H1 (cell line): ENCODE data around the gene PRDM15. TPM values are rescaled to one million over a fixed set of nuclear protein-coding genes. Genes with fewer than 3 reads are reported as not detected.
A peak's percentile ranks its signal among the peaks of the same experiment; 100 is the strongest.

Experiments
- CTCF ChIA-PET: fragments of 300-600 bp; sonication (Branson Sonifier 250); formaldehyde crosslinking; loops from one replicate; lab custom pipeline; 2021; ENCODE audit not compliant: partially characterized antibody; lab: Charles Lee
- POLR2A ChIA-PET: fragments of 300-600 bp; sonication (Branson Sonifier 250); formaldehyde crosslinking; loops from one replicate; lab custom pipeline; 2021; ENCODE audit warnings: inconsistent platforms; ENCODE audit not compliant: partially characterized antibody; lab: Charles Lee
- DNase-seq, 2 experiments: peaks; one replicate each; pipeline versions ENCODE4 v3.0.0 to v3.0.0-alpha.2; 2010 to 2022; ENCODE audit warnings: low spot score in 2 of 2, low read depth in 1 of 2, mixed read lengths in 1 of 2
- FAIRE-seq: peaks from 2 replicates; lab custom pipeline; 2011; peaks lifted over from hg19 to GRCh38; lab: Jason Lieb, UNC
- H2AFZ ChIP-seq: 2 replicates; pipeline ENCODE4 v1.8.1; 2012; ENCODE audit warnings: low read length, inconsistent platforms
- H2AK5ac ChIP-seq: 2 replicates; pipeline ENCODE4 v1.6.1; 2013; ENCODE audit warnings: low read depth, low read length
- H2BK120ac ChIP-seq: replicated peaks from 2 replicates; pipeline ENCODE3; 2013; ENCODE audit warnings: low read depth, low read length, inconsistent platforms
- H2BK12ac ChIP-seq: 2 replicates; pipeline ENCODE4 v1.6.1; 2013; ENCODE audit warnings: low read depth, low read length
- H2BK15ac ChIP-seq: 2 replicates; pipeline ENCODE4 v1.6.1; 2013; ENCODE audit warnings: low read length
- H2BK20ac ChIP-seq: 2 replicates; pipeline ENCODE4 v1.6.1; 2013; ENCODE audit warnings: low read length
- H2BK5ac ChIP-seq: 2 replicates; pipeline ENCODE4 v1.6.1; 2013; ENCODE audit warnings: low read depth, low read length
- H3K14ac ChIP-seq: 2 replicates; pipeline ENCODE4 v1.6.1; 2013; ENCODE audit warnings: inconsistent platforms; ENCODE audit not compliant: insufficient read length
- H3K18ac ChIP-seq: 2 replicates; pipeline ENCODE4 v1.6.1; 2013; ENCODE audit warnings: low read length; ENCODE audit errors: extremely low read depth
- H3K23ac ChIP-seq: 2 replicates; pipeline ENCODE4 v1.6.1; 2013; ENCODE audit warnings: inconsistent platforms; ENCODE audit not compliant: insufficient read length
- H3K23me2 ChIP-seq: 2 replicates; pipeline ENCODE4 v1.6.1; 2013; ENCODE audit warnings: low read depth, low read length
- H3K27ac ChIP-seq: 2 replicates; pipeline ENCODE4 v1.6.1; 2011; ENCODE audit warnings: low read depth, low read length, inconsistent platforms
- H3K27me3 ChIP-seq, 4 experiments: replicated peaks in 1 of 4; 1 replicate in 1 of 4; 2 replicates in 3 of 4; pipeline versions ENCODE4 v1.6.1 to v1.8.1; 2011 to 2013; ENCODE audit warnings: low read length in 3 of 4, mild to moderate bottlenecking in 3 of 4, inconsistent platforms in 2 of 4, mixed read lengths in 2 of 4, moderate library complexity in 1 of 4; ENCODE audit not compliant: control insufficient read depth in 3 of 4, insufficient read depth in 3 of 4; ENCODE audit errors: extremely low read depth in 1 of 4
- H3K36me3 ChIP-seq, 4 experiments: 2 replicates each; pipeline versions ENCODE4 v1.6.1 to v1.8.1; 2011 to 2013; ENCODE audit warnings: mild to moderate bottlenecking in 4 of 4, low read length in 3 of 4, moderate library complexity in 2 of 4, control low read depth in 1 of 4, inconsistent platforms in 1 of 4; ENCODE audit not compliant: insufficient read depth in 4 of 4, control insufficient read depth in 2 of 4
- H3K4ac ChIP-seq: replicated peaks from 2 replicates; pipeline ENCODE3; 2013; ENCODE audit warnings: low read length, low read depth, mixed read lengths, inconsistent platforms; ENCODE audit not compliant: insufficient read length
- H3K4me1 ChIP-seq, 4 experiments: replicated peaks in 1 of 4; 1 replicate in 1 of 4; 2 replicates in 3 of 4; pipeline versions ENCODE4 v1.6.1 to v1.8.1; 2011 to 2013; ENCODE audit warnings: low read length in 3 of 4, inconsistent platforms in 2 of 4, mixed read lengths in 1 of 4; ENCODE audit not compliant: insufficient read depth in 4 of 4, control insufficient read depth in 3 of 4
- H3K4me2 ChIP-seq, 2 experiments: 2 replicates each; pipeline versions ENCODE4 v1.6.1 to v1.8.1; 2011 to 2013; ENCODE audit warnings: low read depth in 2 of 2, low read length in 2 of 2, control low read depth in 1 of 2, inconsistent platforms in 1 of 2, mild to moderate bottlenecking in 1 of 2; ENCODE audit not compliant: insufficient read depth in 1 of 2
- H3K4me3 ChIP-seq, 4 experiments: fragments of 200-600, 300-600 bp in 1 of 4; sonication (generic), shearing (Covaris generic), sonication (Bioruptor Twin) in 1 of 4; 2 replicates each; pipeline versions ENCODE4 v1.5.1 to v1.8.1; 2011 to 2016; ENCODE audit warnings: low read length in 4 of 4, low read depth in 3 of 4, control low read depth in 2 of 4, inconsistent platforms in 2 of 4, mild to moderate bottlenecking in 2 of 4, mixed read lengths in 1 of 4, moderate library complexity in 1 of 4; ENCODE audit not compliant: insufficient read depth in 2 of 4; ENCODE audit errors: extremely low read depth in 1 of 4
- H3K56ac ChIP-seq: replicated peaks from 2 replicates; pipeline ENCODE3; 2013; ENCODE audit warnings: low read depth, mild to moderate bottlenecking, mixed read lengths, low read length, inconsistent platforms; ENCODE audit not compliant: insufficient read length
- H3K79me1 ChIP-seq: 2 replicates; pipeline ENCODE4 v1.6.1; 2013; ENCODE audit warnings: low read depth, low read length, control low read depth
- H3K79me2 ChIP-seq, 2 experiments: 2 replicates each; pipeline versions ENCODE4 v1.6.1 to v1.8.1; 2012 to 2013; ENCODE audit warnings: low read length in 2 of 2, mild to moderate bottlenecking in 2 of 2, inconsistent platforms in 1 of 2; ENCODE audit not compliant: insufficient read depth in 2 of 2, control insufficient read depth in 1 of 2
- H3K9ac ChIP-seq, 4 experiments: replicated peaks in 1 of 4; 1 replicate in 1 of 4; 2 replicates in 3 of 4; pipeline versions ENCODE4 v1.6.1 to v1.8.1; 2011 to 2013; ENCODE audit warnings: low read depth in 3 of 4, low read length in 3 of 4, control low read depth in 2 of 4, mild to moderate bottlenecking in 2 of 4, moderate library complexity in 2 of 4, inconsistent platforms in 1 of 4; ENCODE audit errors: extremely low read depth in 1 of 4
- H3K9me3 ChIP-seq, 2 experiments: 2 replicates each; pipeline versions ENCODE4 v1.6.1 to v1.8.1; 2012 to 2013; ENCODE audit warnings: mild to moderate bottlenecking in 2 of 2, moderate library complexity in 2 of 2, control low read depth in 1 of 2, inconsistent platforms in 1 of 2, low read depth in 1 of 2, low read length in 1 of 2, mixed read lengths in 1 of 2; ENCODE audit not compliant: insufficient read depth in 2 of 2
- H4K20me1 ChIP-seq, 2 experiments: replicated peaks in 1 of 2; 2 replicates each; pipeline versions ENCODE3 to v1.8.1; 2011 to 2013; ENCODE audit warnings: inconsistent platforms in 2 of 2, low read length in 2 of 2, mild to moderate bottlenecking in 1 of 2; ENCODE audit not compliant: insufficient read depth in 2 of 2, control insufficient read depth in 1 of 2
- H4K5ac ChIP-seq: 2 replicates; pipeline ENCODE4 v1.6.1; 2013; ENCODE audit warnings: low read length, low read depth, mixed read lengths, inconsistent platforms; ENCODE audit not compliant: insufficient read length
- H4K8ac ChIP-seq: 2 replicates; pipeline ENCODE4 v1.8.0; 2013; ENCODE audit warnings: mild to moderate bottlenecking, moderate library complexity, low read length, inconsistent platforms; ENCODE audit not compliant: insufficient read depth; ENCODE audit errors: extremely low read depth
- H4K91ac ChIP-seq: replicated peaks from 2 replicates; pipeline ENCODE3; 2013; ENCODE audit warnings: low read length, mixed read lengths, inconsistent platforms; ENCODE audit not compliant: insufficient read length
- KDM4A ChIP-seq: IDR thresholded peaks from one replicate; pipeline ENCODE4 v1.7.1; 2012; ENCODE audit warnings: low read depth, mild to moderate bottlenecking, moderate library complexity, low read length, inconsistent platforms; ENCODE audit not compliant: severe bottlenecking
- SAP30 ChIP-seq: fragments of 300-600 bp; sonication (generic); IDR thresholded peaks from 2 replicates; pipeline ENCODE4 v1.7.1; 2012; ENCODE audit warnings: low read length, moderate library complexity, mild to moderate bottlenecking, inconsistent platforms; ENCODE audit not compliant: insufficient read depth, insufficient replicate concordance
- WGBS, 2 experiments: shearing (Covaris generic) in 1 of 2; methylation state at CpG; one replicate each; pipeline versions ENCODE4 v1.1.6 to v1.1.7; 2013 to 2015; ENCODE audit warnings: low lambda C conversion rate in 2 of 2, mixed read lengths in 2 of 2, inconsistent platforms in 1 of 2, low coverage in 1 of 2, missing lambda C conversion rate in 1 of 2; ENCODE audit not compliant: insufficient replicate concordance in 2 of 2, insufficient coverage in 1 of 2, insufficient read length in 1 of 2; ENCODE audit errors: extremely low coverage in 1 of 2, missing lambda C conversion rate in 1 of 2; 5-methylcytosine and 5-hydroxymethylcytosine counted together
- polyA plus RNA-seq, 7 experiments: library from polyadenylated mRNA; depleted of rRNA in 3 of 7; stranded (reverse) in 5 of 7; unstranded in 2 of 7; fragments of >200 nt in 5 of 7; fragments of 200-250 nt in 2 of 7; gene quantifications; 1 replicate in 5 of 7; 2 replicates in 1 of 7; 4 replicates in 1 of 7; pipeline versions ENCODE4 v1.2.1 to v1.2.3, GENCODE V29; 2011 to 2013; ENCODE audit warnings: missing spikeins in 2 of 7, mixed read lengths in 2 of 7
- total RNA-seq: library from RNA; stranded (reverse); fragmentation: NEBNext Ultra II Directional; extraction: Animal tissue kit (Norgen Biotek cat#: 25700); gene quantifications from 2 replicates; pipeline ENCODE4 v1.2.1, GENCODE V29; 2021

PRDM15 gene
- total and polyA plus RNA-seq, 2 of the 8 experiments (the other 6 are each of a cell fraction or from before 2014, with no cell fraction given) = 9.7 to 10.5 TPM

- Histone ChIP-seq H4K8ac (peak overlapping the region; percentile 73; the same call in 1 of the 2 replicates), H3K23ac (no peak overlapping the region), H3K4me3 (no peak overlapping the region), H3K23me2 (no peaks in the 10 kb centered on the region), H3K56ac (no peak overlapping the region), H3K18ac (peak overlapping the region; percentile 44; the same call in 1 of the 2 replicates), H3K79me2 (peaks cover 0 to 19% of the 10 kb centered on the region in 2 experiments; a peak in 2 of 4 replicates), H3K9me3 (no peaks in the 10 kb centered on the region), H3K9ac (no peak overlapping the region), H2AFZ (no peak overlapping the region), H4K5ac (no peak overlapping the region), H3K4ac (no peak overlapping the region), H2BK120ac (no peak overlapping the region), H4K91ac (peak overlapping the region; percentile 15), H3K36me3 (no peaks in the 10 kb centered on the region), H2AK5ac (peak overlapping the region; percentile 29; the same call in 1 of the 2 replicates), H3K4me1 (peaks cover 0 to 3% (median 0%) of the 10 kb centered on the region in 4 experiments; a peak in 2 of 7 replicates), H2BK12ac (peak overlapping the region; percentile 23; the same call in 1 of the 2 replicates), H4K20me1 (no peaks in the 10 kb centered on the region), H2BK5ac (0 out of 2 replicates have a peak overlapping the region, but pooled peaks have one; percentile 49), H2BK15ac (peak overlapping the region; percentile 99), H2BK20ac (peak overlapping the region; percentile 5; the same call in 1 of the 2 replicates), H3K14ac (no peak overlapping the region), H3K27ac (no peak overlapping the region), H3K4me2 (peak overlapping the region in 1 of 2 experiments; percentile 13; a peak in 1 of 4 replicates), H3K27me3 (no peaks in the 10 kb centered on the region), H3K79me1 (peaks cover 2% of the 10 kb centered on the region; the same call in 1 of the 2 replicates)
- FAIRE-seq (no peak), DNase-seq (no peak)
- CTCF ChIA-PET = interaction anchor here (0.7 to 2.2 kb wide), 6 partner anchors 10 to 253 kb away, joined by 3 to 10 read pairs (median 4); no protein-coding TSS in a partner anchor
- no peak for TF ChIP-seq KDM4A
- no peak for TF ChIP-seq SAP30
- WGBS, 2 experiments = 87% methylated on average over 13 of the region's 15 CpGs; no CpG with 5 or more reads in 1 of the 2 experiments
- POLR2A ChIA-PET = interaction anchor here (0.6 to 1.9 kb wide), 3 partner anchors 13 to 298 kb away, joined by 3 to 5 read pairs (median 3); no protein-coding TSS in a partner anchor
These were observed 14.0 kb downstream of the PRDM15 start for GRCh38 chr21:41865002-41865777.
